HG03571 (cell line): Measurements from ENCODE around the gene PERM1.
"Not testable (repeated sequence)": the region's sequence is repeated elsewhere in the genome, so short reads cannot be mapped to it uniquely, and the experiment has no call there.

Experiments used
- ATAC-seq: cut with Tn5 transposase; IDR thresholded peaks from one replicate; pipeline ENCODE4 v1.9.1; 2021; ENCODE audit not compliant: unreplicated experiment

The PERM1 gene

GRCh38 chr1:950881-951280 is 31.0 kb downstream of the PERM1 start:
- no peak for ATAC-seq

GRCh38 chr1:950268-950667 is 31.6 kb downstream of the PERM1 start:
- no peak for ATAC-seq

GRCh38 chr1:947958-948357 is 33.9 kb downstream of the PERM1 start:
- ATAC-seq: no peak

GRCh38 chr1:946811-947210 is 35.1 kb downstream of the PERM1 start:
- ATAC-seq: not testable (repeated sequence)

GRCh38 chr1:945688-946556 is 36.0 kb downstream of the PERM1 start:
- ATAC-seq: no peak

- ATAC-seq: no peak
Observed at GRCh38 chr1:944341-945325, 37.3 kb downstream of the PERM1 start.

- no peak for ATAC-seq
Observed at GRCh38 chr1:943545-944340, 38.1 kb downstream of the PERM1 start.

- ATAC-seq: no peak
Observed at GRCh38 chr1:942864-943533, 38.9 kb downstream of the PERM1 start.

- ATAC-seq: no peak
Observed at GRCh38 chr1:942411-942821, 39.5 kb downstream of the PERM1 start.

- ATAC-seq: no peak
Observed at GRCh38 chr1:941588-942383, 40.1 kb downstream of the PERM1 start.

GRCh38 chr1:941015-941587 is 40.8 kb downstream of the PERM1 start:
- no peak for ATAC-seq

GRCh38 chr1:940107-941014 is 41.5 kb downstream of the PERM1 start:
- ATAC-seq: no peak

- ATAC-seq: no peak
Observed at GRCh38 chr1:939511-940106, 42.3 kb downstream of the PERM1 start.

GRCh38 chr1:938711-939489 is 43.0 kb downstream of the PERM1 start:
- ATAC-seq: no peak

GRCh38 chr1:938088-938683 is 43.7 kb downstream of the PERM1 start:
- no peak for ATAC-seq

- no peak for ATAC-seq
Observed at GRCh38 chr1:937521-937920, 44.4 kb downstream of the PERM1 start.
